Ascending aorta (tissue), 2 donors: ENCODE results near the gene PEF1. TPM values are rescaled to one million over a fixed set of nuclear protein-coding genes. Genes with fewer than 3 reads are reported as not detected.

Experiments
- DNase-seq, 2 donors: peaks; one replicate each; pipeline ENCODE4 v3.0.0-alpha.2; 2019; ENCODE audit warnings: low spot score in 2 of 2
- H3K27ac ChIP-seq, 2 donors: fragments of 200-600 bp; sonication (generic); one replicate each; pipeline ENCODE4 v1.5.1; 2016 to 2017; ENCODE audit warnings: mild to moderate bottlenecking in 1 of 2
- H3K27me3 ChIP-seq: fragments of 200-600 bp; sonication (generic); one replicate; pipeline ENCODE4 v1.5.1; 2017
- H3K36me3 ChIP-seq, 2 donors: fragments of 200-600 bp; sonication (generic); one replicate each; pipeline ENCODE4 v1.5.1; 2016
- H3K4me1 ChIP-seq, 2 donors: fragments of 200-600 bp; sonication (generic); one replicate each; pipeline ENCODE4 v1.5.1; 2016 to 2017; ENCODE audit warnings: mild to moderate bottlenecking in 1 of 2
- H3K4me3 ChIP-seq, 2 donors: fragments of 200-600 bp; sonication (generic); one replicate each; pipeline ENCODE4 v1.5.1; 2016 to 2017; ENCODE audit warnings: mild to moderate bottlenecking in 1 of 2
- H3K9me3 ChIP-seq, 2 donors: fragments of 200-600 bp; sonication (generic); one replicate each; pipeline ENCODE4 v1.5.1; 2016
- intact Hi-C: fragments of 100-400 bp; cut with DNase I; formaldehyde crosslinking; loops from one replicate; pipeline ENCODE4 v1.15.1; 2023
- total RNA-seq: library from RNA; depleted of rRNA; stranded (reverse); fragments of >200 nt; gene quantifications from one replicate; pipeline ENCODE4 v1.1.0, GENCODE V29; 2016
- TF ChIP-seq, protein P1 (sequence below), 3 experiments: fragments of 200-600 bp in 2 of 3; fragments of 450-650 bp in 1 of 3; sonication (generic) in 2 of 3; IDR thresholded peaks; one replicate each; pipeline ENCODE4 v1.5.1; 2016 to 2019; ENCODE audit warnings: antibody characterized with exemption in 3 of 3, mild to moderate bottlenecking in 1 of 3, moderate library complexity in 1 of 3

Gene PEF1, protein sequence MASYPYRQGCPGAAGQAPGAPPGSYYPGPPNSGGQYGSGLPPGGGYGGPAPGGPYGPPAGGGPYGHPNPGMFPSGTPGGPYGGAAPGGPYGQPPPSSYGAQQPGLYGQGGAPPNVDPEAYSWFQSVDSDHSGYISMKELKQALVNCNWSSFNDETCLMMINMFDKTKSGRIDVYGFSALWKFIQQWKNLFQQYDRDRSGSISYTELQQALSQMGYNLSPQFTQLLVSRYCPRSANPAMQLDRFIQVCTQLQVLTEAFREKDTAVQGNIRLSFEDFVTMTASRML
- 340 TPM for total RNA-seq

DNA sequence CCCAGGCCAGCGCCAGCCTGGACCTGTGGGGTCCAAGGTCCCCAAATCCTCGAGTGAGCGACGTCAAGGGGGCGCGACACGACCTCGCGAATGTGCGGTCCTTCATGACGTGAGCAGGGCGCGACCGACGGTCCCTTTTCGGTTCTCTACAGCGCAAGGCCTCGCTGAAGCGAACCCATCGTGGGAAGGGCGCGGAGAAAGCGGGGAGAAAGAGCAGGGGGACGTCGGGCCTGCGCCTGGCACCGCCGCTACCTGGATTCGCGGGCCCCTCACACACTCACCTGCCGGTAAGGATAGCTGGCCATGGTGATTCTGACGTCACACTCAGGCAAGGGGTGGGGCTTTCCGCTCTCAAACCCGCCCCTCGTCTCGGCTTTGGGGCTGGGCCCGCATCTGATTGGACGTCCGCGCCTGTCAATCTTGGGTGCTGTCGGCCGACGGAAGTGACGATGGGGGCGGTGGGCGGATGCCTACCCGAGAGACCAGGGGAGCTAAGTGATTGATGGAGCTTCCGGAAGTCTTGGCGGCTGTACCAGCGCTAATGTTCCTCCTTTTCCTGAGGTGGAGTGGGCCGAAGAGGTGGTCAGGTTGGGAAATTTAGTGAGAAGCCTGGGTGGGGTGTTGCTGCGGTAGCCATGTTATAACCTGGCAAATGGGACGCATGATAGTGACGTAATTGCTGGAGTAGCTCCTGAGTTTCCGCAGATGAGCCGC lies at the start of gene PEF1:
TSS of gene PEF1 (minus strand) at position 317 of the 714 bp plus-strand sequence. CDS start at position 305, 12 bp downstream.
- peak within 1 kb of the TSS; percentile 95 to 97 for H3K27ac ChIP-seq
- no peaks in the 10 kb centered on the region for H3K36me3 ChIP-seq
- H3K4me3 ChIP-seq, result peak within 1 kb of the TSS; percentile 78 to 85
- peak; percentile 93 to 99 for DNase-seq
- TF ChIP-seq, protein P1, sequence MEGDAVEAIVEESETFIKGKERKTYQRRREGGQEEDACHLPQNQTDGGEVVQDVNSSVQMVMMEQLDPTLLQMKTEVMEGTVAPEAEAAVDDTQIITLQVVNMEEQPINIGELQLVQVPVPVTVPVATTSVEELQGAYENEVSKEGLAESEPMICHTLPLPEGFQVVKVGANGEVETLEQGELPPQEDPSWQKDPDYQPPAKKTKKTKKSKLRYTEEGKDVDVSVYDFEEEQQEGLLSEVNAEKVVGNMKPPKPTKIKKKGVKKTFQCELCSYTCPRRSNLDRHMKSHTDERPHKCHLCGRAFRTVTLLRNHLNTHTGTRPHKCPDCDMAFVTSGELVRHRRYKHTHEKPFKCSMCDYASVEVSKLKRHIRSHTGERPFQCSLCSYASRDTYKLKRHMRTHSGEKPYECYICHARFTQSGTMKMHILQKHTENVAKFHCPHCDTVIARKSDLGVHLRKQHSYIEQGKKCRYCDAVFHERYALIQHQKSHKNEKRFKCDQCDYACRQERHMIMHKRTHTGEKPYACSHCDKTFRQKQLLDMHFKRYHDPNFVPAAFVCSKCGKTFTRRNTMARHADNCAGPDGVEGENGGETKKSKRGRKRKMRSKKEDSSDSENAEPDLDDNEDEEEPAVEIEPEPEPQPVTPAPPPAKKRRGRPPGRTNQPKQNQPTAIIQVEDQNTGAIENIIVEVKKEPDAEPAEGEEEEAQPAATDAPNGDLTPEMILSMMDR (IDR thresholded peaks at IDR 0.05), result no peak
- H3K27me3 ChIP-seq, result no peaks in the 10 kb centered on the region
- H3K4me1 ChIP-seq, result peaks cover 10 to 53% of the 10 kb centered on the region in 2 donors
- H3K9me3 ChIP-seq, result no peaks in the 10 kb centered on the region
- intact Hi-C loops, result loop anchor here (1.0 to 5.0 kb wide), 5 partner anchors 17 to 293 kb away; partner anchors contain the start of genes PTP4A2 and TINAGL1

- H3K9me3 ChIP-seq, result no peaks in the 10 kb centered on the region
- no peak overlapping the region for H3K27ac ChIP-seq
- no peak for DNase-seq
- no peaks in the 10 kb centered on the region for H3K4me1 ChIP-seq
- H3K4me3 ChIP-seq, result no peak overlapping the region
- H3K36me3 ChIP-seq, result peaks cover 79 to 87% of the 10 kb centered on the region in 2 donors
- TF ChIP-seq, protein P1 (IDR thresholded peaks at IDR 0.05), result no peak
- H3K27me3 ChIP-seq, result no peaks in the 10 kb centered on the region
- intact Hi-C loops, result no loop called here
These were observed 48.6 kb upstream of the PEF1 start for GRCh38 chr1:31693231-31693630.

GRCh38 chr1:31691951-31692350 lies 47.3 kb upstream of the PEF1 start:
- peaks cover 66 to 83% of the 10 kb centered on the region in 2 donors for H3K36me3 ChIP-seq
- no peaks in the 10 kb centered on the region for H3K4me1 ChIP-seq
- H3K4me3 ChIP-seq, result no peak overlapping the region
- no peaks in the 10 kb centered on the region for H3K9me3 ChIP-seq
- TF ChIP-seq, protein P1 (IDR thresholded peaks at IDR 0.05), result no peak
- intact Hi-C loops, result no loop called here
- no peak overlapping the region for H3K27ac ChIP-seq
- no peaks in the 10 kb centered on the region for H3K27me3 ChIP-seq
- DNase-seq, result no peak

- Histone ChIP-seq H3K36me3 (peaks cover 64 to 78% of the 10 kb centered on the region in 2 donors), H3K27ac (no peak overlapping the region), H3K27me3 (no peaks in the 10 kb centered on the region), H3K9me3 (no peaks in the 10 kb centered on the region), H3K4me3 (no peak overlapping the region), H3K4me1 (no peaks in the 10 kb centered on the region)
- intact Hi-C loops, result no loop called here
- TF ChIP-seq, protein P1 (IDR thresholded peaks at IDR 0.05), result no peak
- DNase-seq, result no peak
These were observed 46.8 kb upstream of the PEF1 start for GRCh38 chr1:31691446-31691845.

GRCh38 chr1:31690921-31691320 lies 46.2 kb upstream of the PEF1 start:
- DNase-seq, result no peak
- peaks cover 64 to 78% of the 10 kb centered on the region in 2 donors for H3K36me3 ChIP-seq
- TF ChIP-seq, protein P1 (IDR thresholded peaks at IDR 0.05), result no peak
- intact Hi-C loops, result no loop called here
- no peaks in the 10 kb centered on the region for H3K9me3 ChIP-seq
- H3K4me1 ChIP-seq, result no peaks in the 10 kb centered on the region
- H3K27ac ChIP-seq, result no peak overlapping the region
- H3K27me3 ChIP-seq, result no peaks in the 10 kb centered on the region
- H3K4me3 ChIP-seq, result no peak overlapping the region
